Lower leg skin (tissue), 3 donors: Measurements from ENCODE around the gene BEAN1.

Experiments used
- POLR2A ChIP-seq, 2 donors: fragments of 450-650 bp; IDR thresholded peaks; one replicate each; pipeline ENCODE4 v1.6.1; 2016 to 2017; ENCODE audit warnings: antibody characterized with exemption in 2 of 2, mild to moderate bottlenecking in 1 of 2, moderate library complexity in 1 of 2
- TF ChIP-seq, protein P1 (sequence below), 3 donors: fragments of 450-650 bp; IDR thresholded peaks; one replicate each; pipeline ENCODE4 v1.5.1; 2016; ENCODE audit warnings: antibody characterized with exemption in 3 of 3, mild to moderate bottlenecking in 3 of 3, moderate library complexity in 2 of 3

DNA sequence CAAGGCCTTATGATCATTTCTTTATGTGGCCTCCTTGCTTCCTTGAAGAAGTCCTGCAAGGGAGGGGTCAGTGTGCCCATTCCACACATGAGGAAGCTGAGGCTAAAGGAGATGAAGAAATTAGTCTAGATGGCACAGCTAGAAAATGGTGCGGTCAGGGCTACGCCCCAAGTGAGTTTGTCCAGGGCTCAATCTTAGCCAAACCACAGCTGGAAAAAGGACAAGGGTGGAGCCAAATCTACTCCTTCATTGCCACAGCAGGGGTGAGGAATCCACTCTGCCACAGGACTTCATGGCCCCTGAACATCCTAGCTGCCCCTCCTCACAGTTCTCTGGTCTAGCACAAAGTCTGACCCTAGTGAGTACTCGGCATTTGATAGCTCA, 16.2 kb downstream of the BEAN1 start:
- TF ChIP-seq, protein P1, sequence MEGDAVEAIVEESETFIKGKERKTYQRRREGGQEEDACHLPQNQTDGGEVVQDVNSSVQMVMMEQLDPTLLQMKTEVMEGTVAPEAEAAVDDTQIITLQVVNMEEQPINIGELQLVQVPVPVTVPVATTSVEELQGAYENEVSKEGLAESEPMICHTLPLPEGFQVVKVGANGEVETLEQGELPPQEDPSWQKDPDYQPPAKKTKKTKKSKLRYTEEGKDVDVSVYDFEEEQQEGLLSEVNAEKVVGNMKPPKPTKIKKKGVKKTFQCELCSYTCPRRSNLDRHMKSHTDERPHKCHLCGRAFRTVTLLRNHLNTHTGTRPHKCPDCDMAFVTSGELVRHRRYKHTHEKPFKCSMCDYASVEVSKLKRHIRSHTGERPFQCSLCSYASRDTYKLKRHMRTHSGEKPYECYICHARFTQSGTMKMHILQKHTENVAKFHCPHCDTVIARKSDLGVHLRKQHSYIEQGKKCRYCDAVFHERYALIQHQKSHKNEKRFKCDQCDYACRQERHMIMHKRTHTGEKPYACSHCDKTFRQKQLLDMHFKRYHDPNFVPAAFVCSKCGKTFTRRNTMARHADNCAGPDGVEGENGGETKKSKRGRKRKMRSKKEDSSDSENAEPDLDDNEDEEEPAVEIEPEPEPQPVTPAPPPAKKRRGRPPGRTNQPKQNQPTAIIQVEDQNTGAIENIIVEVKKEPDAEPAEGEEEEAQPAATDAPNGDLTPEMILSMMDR (IDR thresholded peaks at IDR 0.05): no peak
- TF ChIP-seq POLR2A (IDR thresholded peaks at IDR 0.05): no peak
